Activated CD4-positive, alpha-beta T cell treated with anti-CD3 and anti-CD28 coated beads for 1 hour (primary cell): Measurements from ENCODE around the gene MYO7B.

Experiments used
- DNase-seq: peaks from one replicate; pipeline ENCODE4 v3.0.0-alpha.2; 2020

The MYO7B gene

DNA sequence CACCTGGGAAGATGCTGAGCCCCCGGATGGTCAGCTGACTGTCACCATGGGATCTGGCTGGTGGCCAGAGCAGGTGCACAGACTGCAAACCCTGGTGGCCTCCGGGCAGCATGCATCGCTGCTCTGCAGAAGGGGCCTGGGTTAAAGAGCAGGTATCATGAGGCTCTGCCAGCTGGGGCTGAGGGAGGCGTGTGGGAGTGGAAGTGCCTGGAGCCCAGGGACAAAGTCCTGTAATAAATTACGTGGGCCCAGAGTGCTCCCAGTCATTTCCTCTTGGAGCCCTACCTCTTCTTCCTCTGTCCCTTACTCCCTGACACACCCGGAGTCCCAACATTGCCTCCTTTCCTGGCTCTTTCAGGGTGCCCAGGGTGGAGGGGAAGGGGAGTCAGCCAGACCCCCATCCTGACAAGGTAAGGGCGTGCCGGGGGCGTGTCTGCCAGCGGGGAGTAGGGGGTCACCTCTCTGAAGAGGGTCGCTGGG lies at the start of gene MYO7B:
MYO7B (plus strand) TSS at position 262 of the 480 bp plus-strand sequence. CDS start 24,040 bp downstream, outside the sequence.
- DNase-seq: no peak

DNA sequence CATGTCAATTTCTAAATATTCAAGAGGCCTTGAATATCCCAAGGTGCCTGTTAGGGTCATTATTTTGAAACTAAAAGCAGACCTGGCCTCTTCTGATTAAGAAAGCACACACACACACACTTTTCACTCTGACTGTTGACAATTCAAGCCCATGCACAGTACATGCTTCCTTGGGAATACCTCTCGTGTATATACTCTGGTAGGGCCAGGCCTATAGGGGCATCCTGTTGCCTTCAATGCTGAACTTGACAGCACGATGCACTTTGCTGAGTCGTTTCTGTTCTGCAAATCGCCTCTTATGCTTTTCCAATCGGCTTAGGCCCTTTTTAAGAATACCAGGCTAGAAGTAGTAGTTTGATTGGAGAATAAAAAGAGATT lies 49.8 kb upstream of the MYO7B start:
- DNase-seq: no peak

DNA sequence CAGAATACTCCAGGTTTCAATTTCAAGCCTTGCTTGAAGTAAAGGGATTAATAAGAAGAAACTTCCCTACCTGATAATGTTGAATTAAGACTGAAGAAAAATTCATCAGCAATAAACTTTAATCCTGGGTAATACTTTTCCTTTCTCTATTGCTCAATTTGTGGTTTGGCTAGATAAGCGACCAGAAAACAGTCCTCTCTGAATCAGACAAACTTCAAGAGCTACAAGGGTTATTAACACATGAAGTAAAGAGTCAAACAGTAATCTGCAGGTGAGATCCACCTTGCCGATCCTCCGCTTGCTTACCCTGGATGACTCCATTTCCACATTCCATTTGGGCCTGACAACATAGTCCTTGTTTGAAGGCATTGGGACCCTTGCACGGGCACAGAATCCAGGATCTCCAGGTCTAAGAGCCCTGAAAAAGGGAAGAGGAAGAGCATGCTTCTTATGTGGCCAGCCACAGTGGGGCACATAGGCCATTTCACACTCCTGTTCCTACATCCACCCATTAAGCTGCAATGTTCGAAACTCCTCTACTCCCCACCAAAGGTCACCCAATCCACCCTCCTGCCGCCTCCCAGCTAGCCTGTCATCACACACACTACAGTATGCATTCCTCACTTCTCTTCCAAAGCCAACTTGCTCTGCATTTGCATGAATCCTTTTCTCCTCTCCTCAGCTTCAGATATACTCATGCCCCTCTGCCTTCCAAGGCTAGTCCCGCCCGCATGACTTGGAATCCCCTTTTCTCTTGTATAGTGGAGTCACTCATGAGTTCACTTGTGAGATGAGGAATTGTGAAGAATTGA lies 49.0 kb upstream of the MYO7B start:
- DNase-seq: no peak

DNA sequence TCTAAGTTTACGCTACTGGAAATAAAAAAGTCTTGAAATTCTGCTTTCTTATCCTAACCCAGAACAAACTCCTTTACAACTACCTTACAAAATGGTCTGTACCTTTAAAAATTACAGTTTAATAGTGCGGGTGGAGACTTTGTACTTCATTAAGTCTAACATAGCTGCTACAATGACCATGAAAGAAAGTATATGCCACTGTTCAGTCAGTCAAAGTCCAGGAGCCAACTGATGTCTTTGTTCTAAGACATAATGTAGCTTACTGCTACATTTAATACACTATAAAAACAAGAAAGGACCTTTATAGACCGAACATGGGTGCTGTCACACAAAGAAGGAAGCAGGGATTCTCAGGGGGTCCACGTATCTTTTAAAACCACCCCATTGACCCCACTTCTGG lies 45.2 kb upstream of the MYO7B start:
- no peak for DNase-seq

DNA sequence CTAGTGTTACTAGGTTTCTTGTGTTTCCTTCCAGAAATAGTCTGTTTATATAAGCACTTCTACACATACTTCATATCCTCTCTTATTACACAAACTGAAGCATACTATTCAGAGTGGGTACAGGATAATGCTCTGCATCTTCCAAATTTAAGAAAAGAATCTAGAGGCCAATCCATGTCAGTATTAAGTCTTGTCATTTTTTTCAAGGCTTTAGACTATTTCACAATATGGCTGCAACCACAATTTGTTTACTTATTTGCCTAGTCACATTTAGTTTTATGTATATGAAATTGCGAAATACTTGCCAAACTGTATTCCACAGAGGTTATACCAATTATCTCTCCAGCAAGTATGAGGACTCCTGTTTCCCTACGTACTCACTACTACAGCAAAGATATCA lies 37.1 kb upstream of the MYO7B start:
- no peak for DNase-seq

DNA sequence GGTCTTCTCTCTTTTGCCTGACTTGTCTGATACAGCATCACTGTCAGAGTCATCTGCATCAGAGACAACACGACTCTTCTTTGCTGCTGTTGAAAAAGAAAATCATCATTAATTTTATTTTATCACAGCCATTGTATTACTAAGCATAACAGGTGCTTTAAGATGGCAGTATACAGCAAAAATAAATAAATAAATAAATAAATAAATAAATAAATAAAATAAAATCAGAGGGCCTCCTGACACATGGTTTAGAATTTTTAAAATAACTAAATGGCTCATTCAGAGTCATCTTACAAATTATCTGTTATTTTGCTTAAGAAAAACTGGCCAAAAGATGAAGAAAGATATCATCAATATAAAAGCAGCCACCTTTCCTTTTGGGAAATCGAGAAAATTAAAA lies 32.0 kb upstream of the MYO7B start:
- no peak for DNase-seq

DNA sequence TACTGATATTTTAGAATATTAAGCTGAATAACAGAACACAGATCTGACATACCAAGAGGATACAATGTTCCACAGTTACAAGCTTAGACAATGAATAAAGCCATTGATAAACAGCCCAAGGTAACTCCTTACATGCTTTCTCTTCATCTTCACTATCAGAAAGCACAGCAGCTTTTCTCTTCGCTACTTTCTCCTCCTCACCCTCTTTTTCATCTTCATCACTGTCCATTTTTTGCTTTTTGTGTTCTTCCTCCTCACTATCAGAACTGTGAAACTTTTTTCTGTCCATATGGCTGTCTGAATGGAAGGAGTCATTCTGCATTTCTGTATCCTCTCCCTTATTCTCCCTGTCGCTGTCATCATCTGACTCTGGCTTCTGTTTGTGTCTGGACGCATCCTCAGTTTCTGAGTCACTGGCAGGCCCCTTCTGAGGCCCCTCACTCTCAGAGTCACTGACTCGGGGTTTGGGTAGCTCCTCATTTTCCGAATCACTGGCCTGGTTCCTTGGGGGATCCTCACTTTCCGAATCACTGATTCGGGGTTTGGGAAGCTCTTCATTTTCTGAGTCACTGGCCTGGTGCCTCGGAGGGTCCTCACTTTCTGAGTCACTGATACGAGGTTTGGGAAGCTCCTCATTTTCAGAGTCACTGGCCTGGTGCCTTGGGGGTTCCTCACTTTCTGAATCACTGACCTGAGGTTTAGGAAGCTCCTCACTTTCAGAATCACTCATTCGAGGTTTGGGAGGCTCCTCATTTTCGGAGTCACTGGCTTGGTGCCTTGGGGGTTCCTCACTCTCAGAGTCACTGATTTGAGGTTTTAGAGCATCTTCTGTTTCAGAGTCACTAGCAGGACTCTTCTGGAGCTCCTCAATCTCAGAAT lies 30.7 kb upstream of the MYO7B start:
- no peak for DNase-seq

DNA sequence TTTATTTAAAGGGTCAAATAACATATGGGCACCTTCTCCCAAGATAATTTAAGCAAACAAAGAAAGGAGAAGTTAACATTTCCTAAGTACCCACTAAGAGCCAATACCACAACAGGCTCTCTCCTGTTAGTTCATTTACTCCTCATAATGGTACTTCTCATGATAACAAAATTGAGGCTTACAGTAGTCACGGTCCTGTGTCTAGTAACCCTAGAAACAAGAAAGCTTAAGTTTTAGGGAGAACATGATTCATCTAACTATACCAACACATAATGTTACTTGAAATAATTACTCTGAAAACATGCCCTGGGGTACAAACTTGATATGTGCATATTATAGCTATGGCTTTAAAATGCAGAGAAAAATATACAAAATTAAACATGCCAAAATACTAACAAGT lies 29.0 kb upstream of the MYO7B start:
- no peak for DNase-seq

- no peak for DNase-seq
These were observed 27.4 kb upstream of the MYO7B start for GRCh38 chr2:127508023-127508630.

GRCh38 chr2:127508631-127509034 lies 26.9 kb upstream of the MYO7B start:
- no peak for DNase-seq

DNA sequence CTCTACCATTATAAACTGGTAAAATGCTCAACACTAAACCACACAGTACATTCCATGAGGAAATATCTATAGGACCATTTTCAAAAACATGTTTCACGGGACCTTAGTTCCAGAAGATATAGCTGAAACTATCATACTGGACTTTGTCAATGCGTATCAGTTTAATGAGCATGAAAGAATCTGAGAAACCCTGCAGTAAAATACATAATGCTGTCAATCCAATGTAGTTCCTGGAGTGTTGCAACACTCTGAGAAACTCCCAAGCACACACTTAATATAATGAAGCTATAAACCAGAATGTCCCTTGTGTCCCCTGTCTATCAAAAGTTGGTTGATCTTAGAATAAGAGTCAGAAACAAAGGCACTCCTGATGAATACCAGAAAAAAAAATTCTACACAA lies 25.4 kb upstream of the MYO7B start:
- DNase-seq: no peak

DNA sequence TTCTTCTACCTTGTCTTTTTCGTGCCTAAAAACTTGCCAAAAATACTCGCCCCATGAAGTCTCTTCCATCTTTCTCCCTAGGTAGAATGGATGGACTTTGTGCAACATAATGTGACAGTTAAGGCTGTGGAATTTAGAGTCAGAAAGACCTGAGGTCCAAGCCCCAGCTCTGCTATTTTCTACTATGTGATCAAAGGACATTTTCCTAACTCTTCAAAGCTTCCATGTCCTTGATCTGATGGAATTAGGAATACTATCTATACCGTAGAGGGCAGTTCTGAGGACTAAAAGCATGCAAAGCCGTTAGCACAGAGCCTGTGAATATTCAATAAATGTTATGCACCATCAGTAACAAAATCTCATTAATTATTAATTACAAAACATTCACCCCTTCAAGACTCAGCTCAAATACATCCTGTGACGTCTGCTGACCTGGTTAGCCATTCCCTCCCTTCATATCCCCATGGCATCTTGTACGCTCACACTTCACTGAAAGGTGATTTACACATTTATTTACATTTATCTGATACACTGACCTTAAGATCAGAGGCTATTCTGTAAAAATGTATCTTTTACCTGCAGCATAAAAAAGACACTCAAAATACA lies 24.3 kb upstream of the MYO7B start:
- no peak for DNase-seq

DNA sequence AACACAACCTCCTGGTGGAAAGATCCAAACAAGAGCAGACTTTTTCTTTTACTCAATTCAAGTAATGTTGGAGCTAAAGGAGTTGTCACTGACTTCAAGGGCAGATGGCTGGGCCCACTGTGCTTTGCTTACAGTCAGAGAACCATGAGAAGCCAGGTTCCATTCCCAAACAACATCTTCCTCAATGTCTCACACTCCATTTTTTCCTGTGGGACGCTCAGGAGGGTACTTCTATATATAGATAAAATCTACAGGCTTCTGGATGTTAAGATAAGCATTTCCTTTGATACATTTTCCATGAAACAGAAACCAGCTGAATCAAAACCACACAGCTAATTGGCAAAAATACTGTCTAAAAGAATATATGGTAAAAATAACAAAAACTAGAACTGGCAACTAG lies 23.6 kb upstream of the MYO7B start:
- DNase-seq: no peak

DNA sequence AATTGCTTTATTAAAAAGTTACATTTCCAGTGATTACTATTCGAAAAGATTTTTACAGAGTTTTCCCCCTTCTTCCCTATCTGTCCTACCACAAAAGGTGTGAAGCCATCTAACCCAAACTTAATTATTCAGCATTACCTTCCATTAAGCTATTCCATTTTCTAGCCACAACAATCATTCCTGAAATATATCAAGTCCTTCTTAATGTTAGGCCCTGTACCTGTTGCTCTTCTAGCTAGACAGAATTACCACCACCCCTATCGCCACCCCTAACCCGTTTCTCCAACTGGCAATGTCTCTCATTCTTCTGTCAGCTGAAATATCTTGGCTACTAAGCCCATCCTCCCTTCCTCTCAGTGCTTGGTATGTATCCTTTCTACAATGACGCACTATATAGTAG lies 23.1 kb upstream of the MYO7B start:
- DNase-seq: no peak

GRCh38 chr2:127514076-127514475 lies 21.4 kb upstream of the MYO7B start:
- no peak for DNase-seq

- DNase-seq: no peak
These were observed 21.0 kb upstream of the MYO7B start for GRCh38 chr2:127514485-127514884.

- DNase-seq: no peak
These were observed 20.0 kb upstream of the MYO7B start for GRCh38 chr2:127515383-127515915.

DNA sequence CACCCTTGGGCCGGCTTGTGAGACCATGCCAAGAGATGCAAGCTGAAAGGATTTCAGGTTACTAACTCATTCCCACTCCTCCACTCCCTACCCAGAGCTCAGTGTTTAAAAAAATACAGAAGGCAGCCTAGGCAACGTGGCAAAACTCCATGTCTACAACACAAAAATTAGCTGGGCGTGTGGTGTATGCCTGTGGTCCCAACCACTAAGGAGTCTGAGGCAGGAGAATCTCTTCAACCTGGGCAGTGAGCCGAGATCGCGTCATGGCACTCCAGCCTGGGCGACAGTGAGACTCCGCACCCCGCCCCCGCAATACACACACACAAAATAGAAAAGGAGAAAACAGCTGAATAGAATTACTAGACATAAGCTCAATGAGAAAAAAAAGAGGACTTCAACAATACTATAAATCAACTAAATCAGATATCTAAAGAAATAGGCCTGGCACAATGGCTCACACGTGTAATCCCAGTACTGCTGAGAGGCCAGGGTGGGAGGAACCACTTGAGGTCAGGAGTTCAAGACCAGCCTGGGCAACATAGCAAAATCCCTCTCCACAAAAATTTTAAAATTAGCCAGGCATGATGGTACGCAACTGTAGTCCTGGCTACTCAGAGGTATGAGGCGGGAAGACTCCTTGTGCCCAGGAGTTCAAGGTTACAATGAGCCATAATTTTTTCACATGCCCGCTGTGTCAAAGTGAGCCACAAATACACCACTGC lies 19.3 kb upstream of the MYO7B start:
- no peak for DNase-seq

GRCh38 chr2:127517465-127517864 lies 18.0 kb upstream of the MYO7B start:
- no peak for DNase-seq

DNA sequence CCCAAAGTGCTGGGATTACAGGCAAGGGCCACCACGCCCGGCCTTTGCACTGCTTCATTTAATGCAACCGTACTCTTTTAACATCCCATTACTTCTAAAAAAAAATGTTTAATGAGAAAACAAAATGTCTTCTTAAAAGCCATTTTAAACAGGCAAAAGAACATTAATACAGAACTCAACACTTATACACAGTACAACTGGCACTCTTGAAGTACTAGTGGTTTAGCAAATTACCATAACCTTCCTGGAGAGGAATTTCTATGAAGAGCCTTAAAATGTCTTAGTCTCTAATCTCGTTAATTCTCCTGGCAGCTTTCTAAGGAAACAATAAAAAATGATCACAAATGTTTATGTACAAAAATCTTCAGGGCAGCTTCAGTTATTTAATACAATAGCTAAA lies 15.1 kb upstream of the MYO7B start:
- DNase-seq: no peak

GRCh38 chr2:127523269-127523939 lies 12.1 kb upstream of the MYO7B start:
- no peak for DNase-seq
